Globus pallidus (tissue), 1 donor: Measurements from ENCODE around the gene CCDC112.

ENCODE experiments used
- DNase-seq: peaks from one replicate; pipeline ENCODE4 v3.0.0-alpha.2; 2015; ENCODE audit warnings: low spot score

Gene CCDC112

GRCh38 chr5:115296124-115297022 is at the start of gene CCDC112:
TSS of gene CCDC112 (minus strand) at chr5:115296654. CDS start at chr5:115296543, 111 bp downstream.
- peak; percentile 79 for DNase-seq

- DNase-seq = no peak
Observed at GRCh38 chr5:115345344-115345743, 48.9 kb upstream of the CCDC112 start.

DNA sequence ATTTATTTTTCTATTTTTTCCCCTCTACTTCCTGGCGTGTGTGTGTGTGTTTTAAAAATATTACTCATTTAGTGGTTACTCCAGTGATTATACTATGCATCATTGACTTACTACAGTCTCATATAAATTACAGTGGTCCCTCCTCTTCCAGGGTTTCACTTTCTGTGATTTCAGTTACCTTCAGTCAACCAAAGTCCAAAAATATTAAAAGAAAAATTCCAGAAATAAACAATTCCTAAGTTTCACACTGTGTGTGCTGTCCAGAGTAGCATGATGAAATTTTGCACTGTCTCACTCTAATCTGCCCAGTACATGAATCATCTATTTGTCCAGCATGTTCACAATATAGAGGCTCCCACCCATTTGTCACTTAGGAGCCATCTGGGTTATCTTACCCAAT is 47.4 kb upstream of the CCDC112 start:
- DNase-seq = no peak

DNA sequence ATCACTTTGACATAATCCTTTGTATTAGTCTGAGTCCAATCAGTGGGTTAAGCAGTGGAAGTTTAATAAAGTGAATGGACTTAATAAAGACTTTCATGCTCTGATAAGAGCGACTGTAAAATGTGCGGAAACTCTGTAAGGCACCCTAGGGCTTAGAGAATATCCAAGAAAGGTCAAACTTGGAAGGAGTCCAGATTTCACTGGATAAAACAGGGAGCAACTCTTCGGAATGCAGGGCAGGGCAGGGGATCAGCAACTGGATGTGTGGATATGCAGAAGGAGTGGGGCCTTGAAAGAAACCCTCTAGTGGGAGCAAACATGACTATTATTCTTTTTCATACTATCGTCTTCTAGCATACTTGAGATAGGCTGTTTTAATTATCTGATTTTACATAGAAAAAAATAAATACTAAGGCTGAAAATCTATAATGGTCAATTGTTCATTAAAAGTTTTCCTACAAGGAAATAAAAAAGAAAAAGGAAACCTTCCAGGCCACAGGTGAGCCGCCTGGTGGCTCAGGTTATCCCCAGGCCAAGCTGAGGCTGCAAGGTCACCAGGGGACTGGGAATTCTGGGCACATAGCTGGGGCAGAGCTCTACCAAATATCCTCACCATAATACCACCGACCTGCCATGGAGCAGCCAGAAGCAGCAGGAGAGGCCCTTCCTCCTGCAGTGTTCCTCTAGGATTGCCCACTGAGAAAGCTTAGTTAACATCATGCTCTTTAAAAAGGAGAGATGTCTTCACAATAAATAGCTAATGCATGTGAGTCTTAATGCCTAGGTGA is 46.3 kb upstream of the CCDC112 start:
- DNase-seq = no peak

- no peak for DNase-seq
Observed at GRCh38 chr5:115341745-115342144, 45.3 kb upstream of the CCDC112 start.

DNA sequence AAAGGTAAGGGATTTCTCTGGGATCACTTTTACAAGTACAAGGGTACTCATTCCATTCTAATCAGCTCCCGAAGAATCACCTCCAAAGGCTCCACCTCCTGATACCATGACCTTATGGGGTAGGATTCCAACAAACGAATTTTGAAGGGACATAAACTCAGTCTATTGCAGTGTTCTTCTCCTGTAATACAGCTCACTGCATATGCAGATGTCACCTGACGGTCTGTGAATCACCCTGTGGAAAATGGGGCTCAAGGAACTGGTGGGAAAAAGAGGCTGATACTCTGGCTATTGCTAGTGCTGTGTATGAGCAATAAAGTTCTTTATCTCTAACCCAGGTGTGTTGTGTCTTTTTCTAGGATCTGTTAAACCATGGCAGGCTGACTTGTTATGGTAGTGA is 42.4 kb upstream of the CCDC112 start:
- DNase-seq = no peak

GRCh38 chr5:115337882-115338281 is 41.4 kb upstream of the CCDC112 start:
- DNase-seq = no peak

- DNase-seq = no peak
Observed at GRCh38 chr5:115336964-115337363, 40.5 kb upstream of the CCDC112 start.

DNA sequence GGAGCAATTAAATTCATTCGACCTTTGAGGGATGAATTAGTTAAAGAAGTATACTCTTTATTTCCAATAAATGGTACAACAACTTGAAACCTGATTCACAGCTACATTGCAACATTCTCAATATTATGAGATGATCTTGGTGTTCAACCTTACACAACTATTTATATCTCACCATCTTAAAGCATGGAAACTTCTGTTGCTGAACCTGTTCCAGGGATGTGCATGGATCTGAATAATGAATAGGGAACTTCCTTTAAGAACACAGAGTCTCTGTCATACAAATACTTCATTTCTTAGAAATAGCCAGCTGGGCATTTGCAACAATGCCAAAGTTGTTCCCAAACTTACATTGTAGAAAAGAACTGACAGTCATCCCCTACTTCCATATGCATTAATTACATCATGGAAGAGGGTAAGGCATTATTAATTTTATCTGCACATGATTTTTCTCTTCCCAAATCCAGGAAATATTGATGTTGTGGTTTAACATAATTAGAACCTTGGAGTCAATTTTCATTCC is 39.8 kb upstream of the CCDC112 start:
- DNase-seq = no peak

GRCh38 chr5:115335301-115335700 is 38.8 kb upstream of the CCDC112 start:
- no peak for DNase-seq

- no peak for DNase-seq
Observed at GRCh38 chr5:115333164-115333563, 36.7 kb upstream of the CCDC112 start.

- DNase-seq = no peak
Observed at GRCh38 chr5:115330830-115331229, 34.4 kb upstream of the CCDC112 start.

DNA sequence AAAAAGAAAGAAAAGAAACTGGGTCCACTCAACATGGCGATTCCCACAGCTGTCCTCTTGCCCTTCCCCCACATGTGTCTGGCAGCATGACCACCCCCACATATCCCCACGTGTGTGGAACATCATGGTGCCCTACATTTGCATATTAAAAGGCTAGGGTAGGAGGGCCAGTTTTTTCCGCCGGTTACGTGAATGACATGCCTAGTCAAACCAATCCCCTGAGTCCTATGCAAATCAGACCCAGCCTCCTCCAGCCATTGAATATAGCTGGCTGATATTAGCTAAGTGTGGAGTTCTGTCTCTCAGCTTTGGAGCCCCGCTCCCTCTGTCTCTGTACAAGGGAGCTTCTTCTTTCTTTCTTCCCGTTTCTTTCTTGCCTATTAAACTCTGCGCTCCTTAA is 33.0 kb upstream of the CCDC112 start:
- peak; percentile 62 for DNase-seq

DNA sequence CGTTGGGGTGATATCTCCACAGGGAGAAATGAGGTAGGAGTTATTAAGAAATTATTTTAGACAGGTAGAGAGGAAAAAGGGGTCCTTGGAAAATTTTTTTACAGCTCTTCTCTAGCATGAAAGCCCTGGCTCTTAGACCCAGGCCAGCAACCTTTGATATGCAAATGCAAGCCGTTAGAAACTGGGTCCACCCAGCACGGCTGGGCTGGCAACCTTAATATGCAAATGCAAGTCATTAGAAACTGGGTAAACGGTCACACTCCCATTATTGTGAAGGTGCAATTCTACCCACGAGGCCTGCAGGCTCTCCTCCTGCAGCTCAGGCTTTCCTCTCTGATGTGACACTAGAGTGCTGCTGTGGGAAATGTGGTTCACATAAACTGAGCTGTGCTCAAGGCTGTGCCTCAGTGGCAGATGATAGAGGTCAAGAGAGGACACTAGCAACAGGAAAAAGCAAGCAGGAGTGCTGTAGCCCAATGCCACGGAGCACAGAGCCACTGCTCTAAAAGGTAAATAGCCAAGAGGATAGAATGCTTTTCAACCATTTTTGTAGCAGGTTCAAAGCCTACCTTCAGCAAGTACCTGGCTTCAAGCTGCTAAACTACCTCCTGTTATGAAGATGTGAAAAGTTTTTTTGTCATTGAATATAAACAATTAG is 32.3 kb upstream of the CCDC112 start:
- DNase-seq = peak; percentile 45

DNA sequence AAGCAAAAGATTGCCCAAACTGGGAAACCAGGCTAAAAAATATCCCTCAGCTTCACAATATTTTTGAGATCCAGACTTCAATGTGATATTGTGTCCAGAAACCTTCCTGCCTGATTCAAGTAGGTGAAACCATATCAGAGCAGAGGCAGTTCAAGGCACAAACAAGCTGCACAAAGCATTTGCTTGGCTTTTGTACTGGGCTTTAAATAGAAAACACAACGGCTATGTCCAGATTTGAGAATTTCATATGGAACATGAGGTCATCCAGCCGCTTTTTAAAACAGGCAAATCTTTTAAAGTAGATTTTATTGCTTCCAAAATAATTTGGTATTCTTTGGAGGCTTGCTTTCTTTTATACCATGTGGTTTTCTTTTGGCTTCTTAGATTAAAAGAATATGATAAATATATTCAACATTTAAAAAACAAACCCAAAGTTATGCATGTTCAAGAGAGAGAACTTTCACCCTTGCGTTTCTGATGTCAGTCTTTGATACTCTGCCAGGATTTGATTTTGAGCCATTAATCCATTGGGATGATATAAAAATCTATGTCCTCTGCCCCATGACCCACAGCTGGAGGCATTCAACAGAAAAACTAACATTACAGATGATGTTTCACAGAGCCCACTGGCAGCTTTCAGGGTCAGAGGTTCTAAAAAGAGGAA is 29.0 kb upstream of the CCDC112 start:
- no peak for DNase-seq

DNA sequence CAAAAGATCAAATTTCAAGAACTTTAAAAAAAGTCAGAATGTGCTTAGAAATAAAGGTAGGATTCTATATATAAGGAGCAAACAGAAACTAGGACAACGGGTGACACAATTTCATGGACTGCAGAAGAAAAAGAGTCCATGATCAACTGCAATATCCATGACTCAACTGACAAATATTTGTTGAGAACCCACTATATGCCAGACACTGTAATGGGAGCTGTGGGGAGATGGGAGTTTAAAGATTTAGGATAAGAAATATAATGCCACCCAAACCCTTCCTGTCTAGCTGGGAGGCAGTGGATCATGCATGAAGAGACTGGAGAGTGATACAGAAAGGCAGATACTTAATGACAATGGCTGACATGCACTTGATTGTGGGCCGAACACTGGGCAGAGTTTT is 27.6 kb upstream of the CCDC112 start:
- DNase-seq = no peak

- no peak for DNase-seq
Observed at GRCh38 chr5:115322729-115323128, 26.3 kb upstream of the CCDC112 start.

- DNase-seq = no peak
Observed at GRCh38 chr5:115321309-115321708, 24.9 kb upstream of the CCDC112 start.

GRCh38 chr5:115320515-115320914 is 24.1 kb upstream of the CCDC112 start:
- DNase-seq = no peak

DNA sequence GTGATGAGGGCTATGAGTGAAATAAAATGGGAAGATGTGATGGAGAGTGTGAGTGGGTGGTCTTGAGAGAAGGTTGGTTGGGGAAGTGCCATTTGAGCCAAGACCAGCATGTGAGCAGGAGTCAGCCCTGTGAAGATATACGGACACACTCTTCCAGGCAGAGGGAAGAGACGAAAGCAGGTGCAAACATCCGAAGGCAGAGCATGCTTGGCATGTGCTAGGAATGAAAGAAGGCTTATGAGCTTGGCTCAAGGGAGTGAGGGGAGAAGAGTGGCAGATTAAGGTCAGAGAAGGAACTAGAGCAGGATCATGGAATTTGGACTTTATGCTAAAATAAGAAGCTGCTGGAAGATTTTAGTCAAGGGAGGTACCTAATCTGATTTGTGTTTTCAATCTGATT is 23.6 kb upstream of the CCDC112 start:
- DNase-seq = no peak

DNA sequence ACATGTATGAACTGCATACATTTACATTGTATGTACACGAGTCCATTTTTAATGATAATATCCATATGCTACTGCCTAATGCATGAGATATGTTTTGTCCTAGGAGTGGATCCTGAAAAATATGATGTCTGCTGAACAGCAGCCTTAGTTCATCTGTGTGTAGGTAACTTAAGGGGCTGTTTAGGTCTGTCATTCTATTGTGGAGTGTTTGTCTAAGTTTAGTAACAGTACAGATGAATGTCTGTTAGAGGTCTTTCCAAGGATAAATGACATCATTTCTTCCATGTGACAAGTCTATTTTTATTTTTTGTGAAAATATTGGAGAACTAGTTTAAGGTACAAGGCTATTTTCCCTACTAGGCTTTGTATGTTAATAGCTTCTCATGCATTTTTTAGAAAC is 22.6 kb upstream of the CCDC112 start:
- no peak for DNase-seq

DNA sequence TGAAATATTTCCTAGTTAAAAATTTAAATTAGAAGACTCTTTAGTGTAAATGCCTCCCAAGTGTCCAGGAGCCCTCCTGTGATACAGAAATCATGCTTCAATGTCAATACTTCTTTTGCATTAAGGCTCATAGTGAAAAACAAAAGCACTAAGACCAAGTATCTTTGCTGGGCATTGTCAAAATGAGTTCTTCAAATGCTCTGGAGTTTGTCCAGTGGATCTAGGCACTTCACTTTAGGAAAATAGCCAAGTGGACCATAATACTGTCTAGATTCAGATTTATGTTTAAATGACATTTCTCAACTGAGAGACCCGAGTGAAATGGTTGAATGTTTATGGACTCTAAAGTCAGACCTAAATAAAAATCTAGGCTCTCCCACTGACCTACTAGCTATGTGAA is 21.3 kb upstream of the CCDC112 start:
- no peak for DNase-seq
